K562 (cell line): Measurements from ENCODE around the gene LLGL2. TPM values are rescaled to one million over a fixed set of nuclear protein-coding genes. Genes with fewer than 3 reads are reported as not detected.

Experiments
- ESRRA ChIP-seq: fragments of 450-650 bp; IDR thresholded peaks from 2 replicates; pipeline ENCODE4 v1.6.1; 2014; ENCODE audit warnings: low read depth, mild to moderate bottlenecking, moderate library complexity, borderline replicate concordance
- GABPA ChIP-seq: fragments of 200-800 bp; sonication (Bioruptor generic); conservative IDR thresholded peaks from 2 replicates; pipeline ENCODE4 v1.6.1; 2016; ENCODE audit warnings: low read depth, missing genetic modification characterization, missing compliant biosample characterization
- RBM22 ChIP-seq: fragments of 200-400 bp; formaldehyde crosslinking; IDR thresholded peaks from 2 replicates; pipeline ENCODE4 v1.6.1; 2018; ENCODE audit warnings: low read length, low read depth; ENCODE audit not compliant: poor library complexity, severe bottlenecking
- REST ChIP-seq, 2 experiments: fragments of 450-650 bp; formaldehyde crosslinking in 1 of 2; IDR thresholded peaks; 2 replicates each; pipeline versions ENCODE4 v1.4.0 to v1.6.1; 2014 to 2020; ENCODE audit warnings: mild to moderate bottlenecking in 2 of 2, borderline replicate concordance in 1 of 2, low read depth in 1 of 2
- ZFP1 ChIP-seq: fragments of 450-650 bp; formaldehyde crosslinking; IDR thresholded peaks from 2 replicates; pipeline ENCODE4 v1.4.0; 2020; ENCODE audit warnings: mild to moderate bottlenecking, mixed read lengths
- ZNF79 ChIP-seq: fragments of 250-450 bp; sonication (Bioruptor Pico); IDR thresholded peaks from 2 replicates; pipeline ENCODE4 v1.4.0; 2020; ENCODE audit warnings: low read depth, mild to moderate bottlenecking, moderate library complexity
- polyA plus RNA-seq, 8 experiments: library from polyadenylated mRNA; depleted of rRNA in 4 of 8; stranded (reverse) in 5 of 8; unstranded in 3 of 8; fragments of >200 nt; fragmentation: Nextera tagmentation in 2 of 8; fragmentation: Illumina TruSeq in 1 of 8; extraction: Ambion mirVana in 2 of 8; extraction: Trizol in 1 of 8; gene quantifications; 2 replicates each; pipeline versions ENCODE4 v1.2.1 to v1.2.3, GENCODE V29; 2011 to 2014; ENCODE audit warnings: inconsistent platforms in 1 of 8, missing spikeins in 1 of 8
- total RNA-seq, 7 experiments: library from RNA; depleted of rRNA in 6 of 7; stranded (reverse); fragments of >200 nt in 6 of 7; fragmentation: Illumina TruSeq in 2 of 7; extraction: Trizol in 2 of 7; gene quantifications; 2 replicates each; pipeline versions ENCODE4 v1.2.1 to v1.2.3, GENCODE V29; 2011 to 2021; ENCODE audit warnings: low replicate concordance in 1 of 7
- TF ChIP-seq, protein P1 (sequence below): fragments of 250-450 bp; sonication (Bioruptor Pico); IDR thresholded peaks from 2 replicates; pipeline ENCODE4 v1.8.0; 2022; ENCODE audit warnings: inconsistent platforms

The LLGL2 gene
- total and polyA plus RNA-seq, 9 of the 15 experiments (the other 6 are each of a cell fraction or from before 2014, with no cell fraction given) = 0.32 to 24.4 (median 10.2) TPM

DNA sequence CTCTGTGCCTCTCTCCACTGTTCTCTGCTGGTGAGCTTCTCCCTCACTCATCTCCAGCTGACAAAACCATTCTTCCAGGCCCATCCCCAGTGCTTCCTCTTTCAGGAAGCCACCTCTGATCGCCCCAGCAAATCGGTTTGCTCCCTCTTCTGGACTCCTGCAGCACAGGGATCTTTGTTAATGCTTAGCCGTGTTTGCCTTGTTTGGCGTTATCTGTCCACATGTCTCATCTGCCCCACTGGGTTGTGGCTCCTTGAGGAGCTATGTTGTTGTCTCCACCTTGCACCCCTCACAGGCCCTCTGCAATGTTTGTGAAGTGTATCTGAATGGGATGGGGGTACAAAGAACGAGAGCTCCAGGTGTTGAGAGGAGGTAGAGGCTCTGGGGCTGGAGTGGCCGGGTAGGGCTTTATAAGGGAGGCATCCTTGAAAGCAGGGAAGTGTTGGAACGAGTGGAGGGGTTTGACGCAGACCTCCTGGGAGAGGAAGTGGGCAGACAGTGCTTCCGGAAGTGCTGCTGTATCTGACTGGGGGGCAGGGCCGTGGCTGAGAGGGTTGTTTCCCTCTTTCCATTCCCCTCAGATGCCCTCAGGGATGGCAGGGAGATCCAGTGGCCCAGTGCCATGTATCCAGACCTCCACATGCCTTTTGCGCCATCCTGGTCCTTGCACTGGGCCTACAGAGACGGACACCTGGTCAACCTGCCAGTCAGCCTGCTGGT is 38.0 kb upstream of the LLGL2 start (continued):
- TF ChIP-seq REST (IDR thresholded peaks at IDR 0.05; ENCODE audit: borderline replicate concordance) (peak; percentile 75), REST (CRISPR knock-in tag; IDR thresholded peaks at IDR 0.05; ENCODE audit: low read depth) (no peak), GABPA (tag) (peak; percentile 35; the same call in 1 of the 2 replicates), ESRRA (0 out of 2 replicates have a peak, but pooled peaks have one; percentile 25), ZNF79 (CRISPR knock-in tag) (no peak), ZFP1 (CRISPR knock-in tag) (no peak), RBM22 (no peak)
- TF ChIP-seq, protein P1, sequence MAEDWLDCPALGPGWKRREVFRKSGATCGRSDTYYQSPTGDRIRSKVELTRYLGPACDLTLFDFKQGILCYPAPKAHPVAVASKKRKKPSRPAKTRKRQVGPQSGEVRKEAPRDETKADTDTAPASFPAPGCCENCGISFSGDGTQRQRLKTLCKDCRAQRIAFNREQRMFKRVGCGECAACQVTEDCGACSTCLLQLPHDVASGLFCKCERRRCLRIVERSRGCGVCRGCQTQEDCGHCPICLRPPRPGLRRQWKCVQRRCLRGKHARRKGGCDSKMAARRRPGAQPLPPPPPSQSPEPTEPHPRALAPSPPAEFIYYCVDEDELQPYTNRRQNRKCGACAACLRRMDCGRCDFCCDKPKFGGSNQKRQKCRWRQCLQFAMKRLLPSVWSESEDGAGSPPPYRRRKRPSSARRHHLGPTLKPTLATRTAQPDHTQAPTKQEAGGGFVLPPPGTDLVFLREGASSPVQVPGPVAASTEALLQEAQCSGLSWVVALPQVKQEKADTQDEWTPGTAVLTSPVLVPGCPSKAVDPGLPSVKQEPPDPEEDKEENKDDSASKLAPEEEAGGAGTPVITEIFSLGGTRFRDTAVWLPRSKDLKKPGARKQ (CRISPR knock-in tag) = no peak
